Fibroblast of villous mesenchyme (primary cell): Measurements from ENCODE around the gene FHOD3. TPM values are rescaled to one million over a fixed set of nuclear protein-coding genes. Genes with fewer than 3 reads are reported as not detected.

ENCODE experiments used
- DNase-seq: peaks from one replicate; pipeline ENCODE4 v3.0.0-alpha.2; 2010; ENCODE audit warnings: low read depth
- H3K4me3 ChIP-seq: 2 replicates; pipeline ENCODE4 v1.5.1; 2011; ENCODE audit warnings: low read depth, mild to moderate bottlenecking, low read length
- total RNA-seq: library from RNA; depleted of rRNA; stranded (reverse); fragments of >200 nt; gene quantifications from 2 replicates; pipeline ENCODE4 v1.2.3, GENCODE V29; 2012
- TF ChIP-seq, protein P1 (sequence below): IDR thresholded peaks from 2 replicates; pipeline ENCODE4 v1.5.1; 2012; ENCODE audit warnings: low read depth, mild to moderate bottlenecking, low read length; ENCODE audit not compliant: insufficient read depth

FHOD3 gene
- total RNA-seq, 1 donor, result 5.2 TPM

DNA sequence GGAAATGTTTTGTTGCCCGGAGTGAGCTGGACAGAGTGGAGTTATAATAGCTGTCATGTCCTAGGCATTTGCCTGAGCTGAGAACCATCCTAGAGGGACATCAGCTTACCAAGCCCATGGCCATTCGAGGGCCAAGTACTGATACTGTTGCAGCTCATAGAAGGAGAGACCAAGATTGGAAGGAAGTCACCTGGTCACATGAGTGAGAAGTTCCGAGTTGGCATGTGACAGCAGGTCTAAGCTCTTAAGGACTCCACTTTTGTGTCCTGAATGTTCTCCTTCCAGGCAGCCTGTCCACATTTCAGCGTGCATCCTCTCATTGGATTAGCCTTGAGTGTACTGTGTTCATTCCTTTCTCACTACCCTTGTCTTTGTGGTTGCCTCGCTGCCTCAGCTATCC lies 4.4 kb downstream of the FHOD3 start:
- DNase-seq, result no peak
- no peak overlapping the region for H3K4me3 ChIP-seq
- TF ChIP-seq, protein P1, sequence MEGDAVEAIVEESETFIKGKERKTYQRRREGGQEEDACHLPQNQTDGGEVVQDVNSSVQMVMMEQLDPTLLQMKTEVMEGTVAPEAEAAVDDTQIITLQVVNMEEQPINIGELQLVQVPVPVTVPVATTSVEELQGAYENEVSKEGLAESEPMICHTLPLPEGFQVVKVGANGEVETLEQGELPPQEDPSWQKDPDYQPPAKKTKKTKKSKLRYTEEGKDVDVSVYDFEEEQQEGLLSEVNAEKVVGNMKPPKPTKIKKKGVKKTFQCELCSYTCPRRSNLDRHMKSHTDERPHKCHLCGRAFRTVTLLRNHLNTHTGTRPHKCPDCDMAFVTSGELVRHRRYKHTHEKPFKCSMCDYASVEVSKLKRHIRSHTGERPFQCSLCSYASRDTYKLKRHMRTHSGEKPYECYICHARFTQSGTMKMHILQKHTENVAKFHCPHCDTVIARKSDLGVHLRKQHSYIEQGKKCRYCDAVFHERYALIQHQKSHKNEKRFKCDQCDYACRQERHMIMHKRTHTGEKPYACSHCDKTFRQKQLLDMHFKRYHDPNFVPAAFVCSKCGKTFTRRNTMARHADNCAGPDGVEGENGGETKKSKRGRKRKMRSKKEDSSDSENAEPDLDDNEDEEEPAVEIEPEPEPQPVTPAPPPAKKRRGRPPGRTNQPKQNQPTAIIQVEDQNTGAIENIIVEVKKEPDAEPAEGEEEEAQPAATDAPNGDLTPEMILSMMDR, result no peak

DNA sequence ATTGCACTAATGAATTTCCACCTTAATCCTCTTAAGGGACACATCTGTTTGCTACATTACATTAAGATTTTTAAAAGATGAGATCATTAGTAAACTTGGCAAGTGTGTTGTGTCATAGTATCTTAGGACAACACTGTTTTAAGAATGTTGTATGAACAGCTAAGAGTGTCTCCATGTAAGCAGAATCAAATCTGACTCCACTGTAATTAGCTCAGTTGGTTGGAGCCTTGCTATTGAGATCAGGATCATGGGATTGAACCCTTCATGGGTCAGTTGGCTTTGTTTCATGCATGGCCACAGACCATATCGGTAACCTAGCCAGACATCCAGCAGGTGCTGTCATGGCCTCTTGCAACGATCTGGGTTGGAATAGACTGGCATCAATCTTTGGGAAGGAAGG lies 5.2 kb downstream of the FHOD3 start:
- DNase-seq, result peak; percentile 11
- TF ChIP-seq, protein P1, result no peak

DNA sequence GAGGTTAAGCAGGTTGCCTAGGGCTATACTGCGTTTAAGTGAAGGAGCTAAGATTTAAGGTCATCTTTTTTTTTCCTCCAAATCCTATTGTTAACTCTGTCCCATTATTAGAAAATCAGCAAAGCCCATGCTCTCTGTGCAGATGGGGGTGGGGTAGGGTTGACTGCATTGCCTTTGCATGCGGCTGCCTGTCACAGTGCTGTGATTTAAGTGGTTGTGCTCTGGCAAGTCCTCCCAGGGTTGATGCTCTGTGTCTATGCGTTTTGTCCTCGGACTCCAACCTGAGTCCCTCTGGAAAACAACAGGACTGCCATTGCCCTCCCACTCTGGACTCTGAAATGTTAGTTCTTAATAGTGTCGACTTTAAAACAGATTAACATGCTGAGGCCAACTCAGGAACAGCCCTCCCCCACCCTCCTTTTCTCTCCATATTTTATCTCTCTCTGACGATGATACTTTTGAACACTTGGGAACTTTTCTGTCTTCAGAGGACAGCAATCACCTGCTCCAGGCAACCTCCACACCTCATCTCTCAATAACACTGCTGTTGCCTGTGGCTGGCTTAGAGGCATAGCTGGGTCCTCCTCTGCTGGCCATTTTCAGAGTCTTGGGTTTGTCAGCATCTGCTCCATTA lies 5.8 kb downstream of the FHOD3 start:
- H3K4me3 ChIP-seq, result no peak overlapping the region
- no peak for DNase-seq
- TF ChIP-seq, protein P1, result no peak

More for the DNA sequence above, 5.2 kb downstream of the FHOD3 start:
- no peak overlapping the region for H3K4me3 ChIP-seq

DNA sequence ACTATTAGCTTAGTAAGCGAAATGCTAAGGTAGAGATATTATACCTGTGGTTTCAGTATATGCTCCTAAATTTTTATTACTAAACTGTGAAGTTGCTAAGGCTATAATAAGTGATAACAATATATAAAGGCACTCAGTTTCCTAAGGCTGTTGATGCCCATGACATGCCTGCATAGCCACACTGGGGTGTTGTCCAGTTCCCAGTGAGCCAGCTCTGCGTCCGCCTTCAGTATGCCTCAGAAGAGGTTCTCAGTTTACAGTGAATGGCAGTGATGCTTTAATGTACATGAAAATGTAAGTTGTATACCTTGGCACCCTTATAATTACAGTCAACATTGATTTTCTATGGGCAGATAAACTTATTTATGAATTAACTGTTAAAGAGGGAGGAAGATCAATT lies 7.2 kb downstream of the FHOD3 start:
- no peak overlapping the region for H3K4me3 ChIP-seq
- TF ChIP-seq, protein P1, result no peak
- no peak for DNase-seq

DNA sequence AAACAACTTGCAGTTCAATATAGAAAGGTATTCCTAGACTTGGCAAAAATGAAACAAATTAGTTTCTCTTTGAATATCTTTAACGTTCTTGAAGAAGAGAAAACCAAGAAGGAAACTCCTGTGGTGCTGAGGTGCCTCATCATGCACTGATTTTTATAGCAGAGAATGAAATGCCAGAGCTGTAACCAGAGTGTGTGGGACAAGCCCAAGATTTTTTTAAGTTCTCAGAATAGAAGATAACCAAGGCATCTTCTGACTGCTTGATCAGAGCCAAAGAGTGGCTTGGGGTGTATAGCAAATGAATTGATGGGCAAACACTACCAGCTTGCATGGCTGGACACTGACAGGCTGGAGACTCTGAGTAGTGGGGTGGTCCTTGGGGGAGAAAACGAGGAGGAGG lies 7.9 kb downstream of the FHOD3 start:
- DNase-seq, result no peak
- TF ChIP-seq, protein P1, result no peak
- H3K4me3 ChIP-seq, result no peak overlapping the region

DNA sequence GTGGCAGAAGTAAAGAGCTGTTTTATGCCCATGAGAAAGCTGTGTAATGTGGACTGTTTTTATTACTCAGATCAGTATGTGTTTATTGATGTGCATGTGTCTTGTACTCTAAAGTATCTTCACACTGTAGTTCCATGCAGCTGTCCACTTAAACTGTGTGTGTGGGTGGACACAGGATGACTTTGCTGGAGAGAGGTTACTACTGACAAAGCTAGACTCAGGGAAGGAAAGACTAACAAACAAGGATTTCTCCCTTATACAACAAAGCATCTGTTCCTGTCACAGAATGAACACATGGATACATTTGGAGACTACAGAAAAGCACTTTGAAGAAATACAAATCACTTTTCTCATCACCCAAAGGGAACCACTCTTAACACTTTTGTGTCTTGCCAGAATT lies 10.0 kb downstream of the FHOD3 start:
- TF ChIP-seq, protein P1, result no peak
- H3K4me3 ChIP-seq, result no peak overlapping the region
- no peak for DNase-seq

DNA sequence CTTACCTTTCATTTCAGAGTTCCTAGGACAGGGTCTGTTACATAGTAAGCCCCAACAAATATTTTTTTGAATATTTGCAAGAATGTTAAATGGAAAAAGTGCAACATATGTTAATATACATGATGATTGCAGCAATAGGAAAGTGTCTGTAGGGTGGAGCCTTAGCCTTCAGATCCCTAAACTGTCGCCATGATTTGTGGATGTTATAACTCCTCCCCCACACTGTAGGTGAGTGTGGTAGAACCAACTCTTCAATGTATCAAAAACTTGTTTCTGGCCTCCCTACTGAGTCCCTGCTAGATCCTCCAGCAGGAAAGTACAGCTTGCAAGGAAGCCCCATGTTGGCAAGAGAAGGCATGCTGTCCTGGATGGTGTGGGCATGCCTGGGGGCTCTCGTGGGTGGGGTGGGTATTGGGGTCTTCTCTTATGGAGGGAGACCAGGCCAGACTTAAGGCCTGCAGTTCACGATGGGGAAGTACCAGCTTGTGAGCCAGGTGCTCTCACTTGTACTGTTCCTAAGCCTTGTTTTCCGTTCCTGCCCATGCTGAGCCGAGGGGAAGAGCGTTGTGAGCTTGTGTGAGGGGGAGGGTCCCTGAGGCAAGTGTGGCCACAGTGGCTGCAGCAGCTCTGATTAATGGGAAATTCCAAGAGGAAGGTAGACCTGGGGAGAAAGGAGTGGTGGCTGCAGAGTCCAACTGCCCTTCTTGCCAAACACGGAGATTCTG lies 11.4 kb downstream of the FHOD3 start:
- DNase-seq, result no peak
- TF ChIP-seq, protein P1, result no peak
- H3K4me3 ChIP-seq, result no peak overlapping the region
